Tibial nerve (tissue), 3 donors: ENCODE measurements around the gene STX11.

Source experiments
- POLR2A ChIP-seq, 2 donors: fragments of 450-650 bp; IDR thresholded peaks; one replicate each; pipeline ENCODE4 v1.6.1; 2017; ENCODE audit warnings: antibody characterized with exemption in 2 of 2, mild to moderate bottlenecking in 2 of 2, moderate library complexity in 2 of 2
- TF ChIP-seq, protein P1 (sequence below), 5 experiments: fragments of 200-600 bp in 3 of 5; fragments of 450-650 bp in 2 of 5; sonication (generic) in 3 of 5; IDR thresholded peaks; one replicate each; pipeline ENCODE4 v1.5.1; 2016 to 2019; ENCODE audit warnings: antibody characterized with exemption in 5 of 5, mild to moderate bottlenecking in 3 of 5, moderate library complexity in 2 of 5

DNA sequence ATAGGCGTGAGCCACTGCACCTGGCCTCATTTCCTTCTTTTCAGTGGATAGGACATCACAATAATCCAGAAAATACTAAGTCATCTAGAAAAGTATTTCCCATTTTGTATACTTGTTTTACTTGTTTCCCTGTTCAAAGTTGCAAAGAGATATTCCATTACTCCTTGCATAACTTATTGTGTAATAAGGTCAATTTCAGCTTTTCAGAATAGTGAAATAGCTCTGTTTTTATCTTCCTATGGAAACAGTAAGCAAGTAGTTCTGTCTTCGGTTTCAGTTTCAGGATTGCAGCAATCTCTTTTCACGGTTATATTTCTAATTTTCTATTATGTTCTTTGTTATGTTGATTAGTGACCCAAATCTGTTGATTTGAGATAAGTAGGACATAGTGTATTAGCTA, 6.0 kb downstream of the STX11 start:
- TF ChIP-seq, protein P1, sequence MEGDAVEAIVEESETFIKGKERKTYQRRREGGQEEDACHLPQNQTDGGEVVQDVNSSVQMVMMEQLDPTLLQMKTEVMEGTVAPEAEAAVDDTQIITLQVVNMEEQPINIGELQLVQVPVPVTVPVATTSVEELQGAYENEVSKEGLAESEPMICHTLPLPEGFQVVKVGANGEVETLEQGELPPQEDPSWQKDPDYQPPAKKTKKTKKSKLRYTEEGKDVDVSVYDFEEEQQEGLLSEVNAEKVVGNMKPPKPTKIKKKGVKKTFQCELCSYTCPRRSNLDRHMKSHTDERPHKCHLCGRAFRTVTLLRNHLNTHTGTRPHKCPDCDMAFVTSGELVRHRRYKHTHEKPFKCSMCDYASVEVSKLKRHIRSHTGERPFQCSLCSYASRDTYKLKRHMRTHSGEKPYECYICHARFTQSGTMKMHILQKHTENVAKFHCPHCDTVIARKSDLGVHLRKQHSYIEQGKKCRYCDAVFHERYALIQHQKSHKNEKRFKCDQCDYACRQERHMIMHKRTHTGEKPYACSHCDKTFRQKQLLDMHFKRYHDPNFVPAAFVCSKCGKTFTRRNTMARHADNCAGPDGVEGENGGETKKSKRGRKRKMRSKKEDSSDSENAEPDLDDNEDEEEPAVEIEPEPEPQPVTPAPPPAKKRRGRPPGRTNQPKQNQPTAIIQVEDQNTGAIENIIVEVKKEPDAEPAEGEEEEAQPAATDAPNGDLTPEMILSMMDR (IDR thresholded peaks at IDR 0.05): no peak
- TF ChIP-seq POLR2A (IDR thresholded peaks at IDR 0.05): no peak
